HEK293 (cell line): ENCODE data around the gene CAPN15.
"Not testable (repeated sequence)": the region's sequence is repeated elsewhere in the genome, so short reads cannot be mapped to it uniquely, and the experiment has no call there.

Experiments used
- CTCF ChIA-PET: fragments of 350-600 bp; formaldehyde crosslinking; extraction: SDS; loops from one replicate; lab custom pipeline; 2021; ENCODE audit warnings: antibody characterized with exemption; lab: Yijun Ruan, JAX
- POLR2A ChIA-PET: fragments of 300-600 bp; formaldehyde crosslinking; extraction: SDS; loops from one replicate; lab custom pipeline; 2020; ENCODE audit warnings: antibody characterized with exemption, inconsistent platforms; lab: Yijun Ruan, JAX
- H3K27ac ChIP-seq: fragments of 200-500 bp; sonication (Bioruptor generic); 2 replicates; pipeline ENCODE4 v1.5.1; 2014; ENCODE audit warnings: low read depth, low read length, control low read depth, inconsistent platforms; ENCODE audit errors: extremely low read depth
- H3K36me3 ChIP-seq, 2 experiments: fragments of 200-500 bp in 1 of 2; sonication (Bioruptor generic) in 1 of 2; 1 replicate in 1 of 2; 2 replicates in 1 of 2; pipeline ENCODE4 v1.5.1; 2014 to 2017; ENCODE audit warnings: inconsistent platforms in 2 of 2, low read length in 2 of 2; ENCODE audit not compliant: control insufficient read depth in 2 of 2, insufficient read depth in 1 of 2
- H3K4me1 ChIP-seq: fragments of 200-500 bp; sonication (Bioruptor generic); 2 replicates; pipeline ENCODE4 v1.5.1; 2014; ENCODE audit warnings: mild to moderate bottlenecking, low read length, inconsistent platforms; ENCODE audit not compliant: control insufficient read depth, insufficient read depth
- H3K4me3 ChIP-seq: 2 replicates; pipeline ENCODE4 v1.5.1; 2011; ENCODE audit warnings: low read depth, mild to moderate bottlenecking, control low read depth, low read length, moderate library complexity
- H3K9me3 ChIP-seq: fragments of 200-500 bp; sonication (Bioruptor generic); 2 replicates; pipeline ENCODE4 v1.5.1; 2014; ENCODE audit warnings: low read depth, low read length, inconsistent platforms; ENCODE audit not compliant: control insufficient read depth, insufficient read depth
- EGR2 ChIP-seq: fragments of 450-650 bp; formaldehyde crosslinking; IDR thresholded peaks from 2 replicates; pipeline ENCODE4 v1.5.1; 2016; ENCODE audit warnings: low read depth, missing biosample characterization, missing genetic modification characterization
- GLIS2 ChIP-seq: fragments of 450-650 bp; formaldehyde crosslinking; IDR thresholded peaks from 2 replicates; pipeline ENCODE4 v1.5.1; 2016; ENCODE audit warnings: missing biosample characterization, missing genetic modification characterization
- SALL2 ChIP-seq: fragments of 450-650 bp; formaldehyde crosslinking; IDR thresholded peaks from 2 replicates; pipeline ENCODE4 v1.5.0; 2017; ENCODE audit warnings: missing biosample characterization, mild to moderate bottlenecking, missing genetic modification characterization, borderline replicate concordance
- ZEB2 ChIP-seq: fragments of 450-650 bp; formaldehyde crosslinking; IDR thresholded peaks from 2 replicates; pipeline ENCODE4 v1.5.1; 2016; ENCODE audit warnings: missing biosample characterization, missing genetic modification characterization
- ZNF121 ChIP-seq: fragments of 450-650 bp; formaldehyde crosslinking; IDR thresholded peaks from 2 replicates; pipeline ENCODE4 v1.5.1; 2016; ENCODE audit warnings: missing biosample characterization, missing genetic modification characterization
- ZNF155 ChIP-seq: fragments of 450-650 bp; formaldehyde crosslinking; IDR thresholded peaks from 2 replicates; pipeline ENCODE4 v1.5.1; 2016; ENCODE audit warnings: missing biosample characterization, missing genetic modification characterization
- ZNF169 ChIP-seq: fragments of 450-650 bp; formaldehyde crosslinking; IDR thresholded peaks from 2 replicates; pipeline ENCODE4 v1.5.1; 2016; ENCODE audit warnings: missing biosample characterization, missing genetic modification characterization
- ZNF202 ChIP-seq: fragments of 450-650 bp; formaldehyde crosslinking; IDR thresholded peaks from 2 replicates; pipeline ENCODE4 v1.5.1; 2016; ENCODE audit warnings: missing biosample characterization, missing genetic modification characterization, borderline replicate concordance
- ZNF366 ChIP-seq: fragments of 450-650 bp; formaldehyde crosslinking; conservative IDR thresholded peaks from 2 replicates; pipeline ENCODE4 v1.5.1; 2016; ENCODE audit warnings: missing biosample characterization, missing genetic modification characterization
- ZNF423 ChIP-seq: fragments of 450-650 bp; formaldehyde crosslinking; IDR thresholded peaks from 2 replicates; pipeline ENCODE4 v1.5.1; 2016; ENCODE audit warnings: missing biosample characterization, missing genetic modification characterization
- ZNF510 ChIP-seq: fragments of 450-650 bp; formaldehyde crosslinking; IDR thresholded peaks from 2 replicates; pipeline ENCODE4 v1.5.1; 2018; ENCODE audit warnings: mild to moderate bottlenecking, missing genetic modification characterization, missing biosample characterization; ENCODE audit not compliant: insufficient replicate concordance
- ZNF548 ChIP-seq: fragments of 450-650 bp; formaldehyde crosslinking; IDR thresholded peaks from 2 replicates; pipeline ENCODE4 v1.5.1; 2016; ENCODE audit warnings: missing biosample characterization, missing genetic modification characterization
- ZNF701 ChIP-seq: fragments of 450-650 bp; formaldehyde crosslinking; IDR thresholded peaks from 2 replicates; pipeline ENCODE4 v1.5.1; 2016; ENCODE audit warnings: missing biosample characterization, missing genetic modification characterization

CAPN15 gene

DNA sequence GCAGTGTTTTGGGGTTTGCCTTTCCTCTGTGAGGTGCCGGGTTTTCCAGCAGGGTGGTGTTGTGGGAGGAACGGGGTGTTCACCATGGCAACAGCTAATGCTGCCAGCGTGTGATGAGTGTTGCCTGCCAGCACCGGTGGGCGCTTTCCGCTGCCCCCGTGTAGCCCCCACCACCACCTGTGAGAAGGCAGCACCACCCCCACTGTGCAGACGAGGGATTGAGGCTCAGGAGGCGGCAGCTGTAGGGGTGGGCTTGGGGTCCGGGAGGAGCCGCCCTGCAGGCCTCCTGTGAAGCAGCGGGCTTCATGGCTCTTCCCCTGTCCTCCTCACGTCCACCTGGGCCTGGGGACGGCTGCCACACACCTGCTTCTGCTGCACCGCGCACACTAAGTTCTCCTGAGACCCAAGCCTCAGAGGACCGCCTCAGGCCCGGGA lies 67.6 kb downstream of the CAPN15 start:
- TF ChIP-seq ZNF169 (tag by site-specific recombination) (no peak), ZNF423 (tag by site-specific recombination) (no peak), ZNF202 (tag by site-specific recombination) (no peak), ZNF155 (tag by site-specific recombination) (no peak), EGR2 (tag by site-specific recombination) (0 out of 2 replicates have a peak, but pooled peaks have one; percentile 23), SALL2 (no peak), GLIS2 (tag by site-specific recombination) (no peak)
- Histone ChIP-seq H3K4me1 (peaks cover 10% of the 10 kb centered on the region; the same call in 1 of the 2 replicates), H3K27ac (no peak overlapping the region), H3K36me3 (peaks cover 0 to 21% of the 10 kb centered on the region in 2 experiments; a peak in 1 of 3 replicates), H3K9me3 (no peaks in the 10 kb centered on the region), H3K4me3 (no peak overlapping the region)
- ChIA-PET CTCF (interaction anchor here (0.7 to 1.1 kb wide), 2 partner anchors 18 to 87 kb away, joined by 3 read pairs; no protein-coding TSS in a partner anchor), POLR2A (no interaction called here)

- Histone ChIP-seq H3K27ac (no peak overlapping the region), H3K9me3 (no peaks in the 10 kb centered on the region), H3K4me3 (no peak overlapping the region), H3K4me1 (peaks cover 6% of the 10 kb centered on the region; the same call in 1 of the 2 replicates), H3K36me3 (peaks cover 0 to 21% of the 10 kb centered on the region in 2 experiments; a peak in 1 of 3 replicates)
- ChIA-PET POLR2A (interaction anchor here (0.7 kb wide), 1 partner anchor 37 kb away, joined by 3 read pairs; no protein-coding TSS in a partner anchor), CTCF (no interaction called here)
- no peak for TF ChIP-seq ZNF366 (tag by site-specific recombination)
- 0 out of 2 replicates have a peak, but pooled peaks have one; percentile 8 for TF ChIP-seq EGR2 (tag by site-specific recombination)
- TF ChIP-seq ZNF701 (tag by site-specific recombination): no peak
Observed at GRCh38 chr16:595942-596735, 68.6 kb downstream of the CAPN15 start.

- Histone ChIP-seq H3K36me3 (peaks cover 0 to 21% of the 10 kb centered on the region in 2 experiments; a peak in 1 of 3 replicates), H3K4me3 (no peak overlapping the region), H3K9me3 (no peaks in the 10 kb centered on the region), H3K4me1 (peaks cover 6% of the 10 kb centered on the region; the same call in 1 of the 2 replicates), H3K27ac (no peak overlapping the region)
- POLR2A ChIA-PET: no interaction called here
- CTCF ChIA-PET: no interaction called here
- TF ChIP-seq ZNF510 (tag by site-specific recombination): no peak
- no peak for TF ChIP-seq ZEB2 (tag by site-specific recombination)
- TF ChIP-seq ZNF548 (tag by site-specific recombination): no peak
Observed at GRCh38 chr16:596736-597060, 69.2 kb downstream of the CAPN15 start.

DNA sequence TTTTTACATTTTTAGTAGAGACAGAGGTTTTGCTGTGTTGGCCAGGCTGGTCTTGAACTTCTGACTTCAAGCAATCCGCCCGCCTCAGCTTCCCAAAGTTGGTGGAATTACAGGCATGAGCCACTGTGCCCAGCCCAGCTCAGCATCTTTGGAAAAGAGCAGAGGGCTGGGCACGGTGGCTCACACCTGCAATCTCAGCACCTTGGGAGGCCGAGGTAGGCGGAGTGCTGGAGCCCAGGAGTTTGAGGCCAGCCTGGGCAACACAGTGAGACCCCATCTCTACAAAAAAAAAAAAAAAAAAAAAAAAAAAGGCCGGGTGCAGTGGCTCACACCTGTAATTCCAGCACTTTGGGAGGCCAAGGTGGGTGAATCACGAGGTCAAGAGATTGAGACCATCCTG lies 70.1 kb downstream of the CAPN15 start:
- H3K4me1 ChIP-seq, H3K27ac ChIP-seq: not testable (repeated sequence)
- H3K36me3 ChIP-seq: peaks cover 0 to 21% of the 10 kb centered on the region in 2 experiments; a peak in 1 of 3 replicates
- peak; percentile 35; the same call in 1 of the 2 replicates for TF ChIP-seq ZNF121 (tag by site-specific recombination)
- TF ChIP-seq, all 188 proteins: peak for 1; not testable (repeated sequence) for 187
- H3K9me3 ChIP-seq, CTCF ChIA-PET, H3K4me3 ChIP-seq: not testable (repeated sequence)
- POLR2A ChIA-PET: interaction anchor here (0.6 kb wide), 1 partner anchor 9 kb away, joined by 3 read pairs; no protein-coding TSS in a partner anchor
